Motor neuron (in vitro differentiated cells): Measurements from ENCODE around the gene PCDH8. TPM values are rescaled to one million over a fixed set of nuclear protein-coding genes. Genes with fewer than 3 reads are reported as not detected.

Source experiments
- ATAC-seq, 8 experiments: fragments of 200-7000 bp; cut with Tn5 transposase; replicated peaks in 6 of 8; 2 replicates each; pipeline ENCODE4 v1.8.0; 2021; ENCODE audit warnings: mild to moderate bottlenecking in 8 of 8, moderate library complexity in 8 of 8
- H3K27ac ChIP-seq, 2 donors: fragments of 250-450 bp; sonication (Bioruptor Pico); 2 replicates each; pipeline ENCODE4 v1.9.0; 2021; ENCODE audit warnings: antibody characterized with exemption in 2 of 2, mild to moderate bottlenecking in 2 of 2, moderate library complexity in 1 of 2
- H3K4me1 ChIP-seq, 2 donors: fragments of 250-450 bp; sonication (Bioruptor Pico); replicated peaks in 1 of 2; 2 replicates each; pipeline ENCODE4 v1.6.1; 2021; ENCODE audit warnings: antibody characterized with exemption in 2 of 2, mild to moderate bottlenecking in 2 of 2, moderate library complexity in 1 of 2
- H3K4me3 ChIP-seq, 5 donors: fragments of 250-450 bp; sonication (Bioruptor Pico); 2 replicates each; pipeline ENCODE4 v1.9.0; 2021; ENCODE audit warnings: antibody characterized with exemption in 5 of 5, mild to moderate bottlenecking in 5 of 5, moderate library complexity in 4 of 5
- WGBS, 10 experiments: fragments of 450-650 bp; shearing (Covaris generic); methylation state at CpG; one replicate each; pipeline ENCODE4 v1.0.0; 2022; 5-methylcytosine and 5-hydroxymethylcytosine counted together
- in situ Hi-C, 9 experiments: fragments of 400-800 bp; cut with MboI; loops; one replicate each; pipeline ENCODE4 v1.15.0; 2021; ENCODE audit warnings: low sequenced_read_pairs in 9 of 9, low pct_unique_long_range_greater_than_20kb in 2 of 9; ENCODE audit not compliant: unreplicated experiment in 9 of 9
- total RNA-seq, 8 experiments: library from RNA; unstranded; fragments of 300-600 nt; gene quantifications; 2 replicates each; pipeline versions ENCODE4 v1.2.3 to v1.2.4, GENCODE V29; 2022

The PCDH8 gene
- total RNA-seq, 8 experiments from 2014 or later, result 0.14 to 99.5 (median 27.3) TPM; not detected in 2

DNA sequence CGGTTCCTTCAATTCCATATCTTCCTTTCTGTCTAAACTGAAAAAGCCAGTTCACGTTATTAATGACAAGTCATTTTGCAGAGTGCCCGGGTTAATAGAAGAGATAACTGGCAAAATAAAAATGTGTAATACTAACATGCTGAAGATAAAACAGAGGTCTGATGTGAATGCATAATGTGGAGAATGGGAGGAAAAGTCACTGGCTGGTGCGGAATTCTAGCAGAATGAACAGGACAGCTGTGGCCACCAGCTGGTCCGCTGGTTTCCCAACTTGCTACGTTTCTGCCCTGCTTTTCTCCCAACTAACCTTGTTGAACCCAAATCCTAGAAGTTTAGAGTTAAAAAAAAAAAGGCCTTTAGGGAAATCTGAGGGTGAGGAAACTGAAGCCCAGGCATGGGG is 42.4 kb downstream of the PCDH8 start:
- ATAC-seq, result no peak
- Histone ChIP-seq H3K4me1 (no peaks in the 10 kb centered on the region), H3K4me3 (no peak overlapping the region), H3K27ac (no peak overlapping the region)
- in situ Hi-C loops, result no loop called here
- 54 to 100% (median 76%) methylated on average over 2 to 5 of the region's 6 CpGs; no CpG with 5 or more reads in 3 of the 10 experiments for WGBS, 10 experiments

GRCh38 chr13:52804202-52804641 is 44.2 kb downstream of the PCDH8 start:
- in situ Hi-C loops, result no loop called here
- Histone ChIP-seq H3K27ac (no peak overlapping the region), H3K4me3 (no peak overlapping the region), H3K4me1 (no peaks in the 10 kb centered on the region)
- ATAC-seq, result no peak
- WGBS, 10 experiments, result 0 to 90% (median 56%) methylated on average over 1 to 3 of the region's 3 CpGs; no CpG with 5 or more reads in 2 of the 10 experiments

GRCh38 chr13:52800856-52801255 is 47.6 kb downstream of the PCDH8 start:
- ATAC-seq, result no peak
- WGBS, 10 experiments, result 0 to 100% (median 77%) methylated on average over 1 to 5 of the region's 5 CpGs
- in situ Hi-C loops, result no loop called here
- H3K4me1 ChIP-seq, result peaks cover 0 to 8% of the 10 kb centered on the region in 2 donors
- H3K27ac ChIP-seq, result no peak overlapping the region
- H3K4me3 ChIP-seq, result no peak overlapping the region

DNA sequence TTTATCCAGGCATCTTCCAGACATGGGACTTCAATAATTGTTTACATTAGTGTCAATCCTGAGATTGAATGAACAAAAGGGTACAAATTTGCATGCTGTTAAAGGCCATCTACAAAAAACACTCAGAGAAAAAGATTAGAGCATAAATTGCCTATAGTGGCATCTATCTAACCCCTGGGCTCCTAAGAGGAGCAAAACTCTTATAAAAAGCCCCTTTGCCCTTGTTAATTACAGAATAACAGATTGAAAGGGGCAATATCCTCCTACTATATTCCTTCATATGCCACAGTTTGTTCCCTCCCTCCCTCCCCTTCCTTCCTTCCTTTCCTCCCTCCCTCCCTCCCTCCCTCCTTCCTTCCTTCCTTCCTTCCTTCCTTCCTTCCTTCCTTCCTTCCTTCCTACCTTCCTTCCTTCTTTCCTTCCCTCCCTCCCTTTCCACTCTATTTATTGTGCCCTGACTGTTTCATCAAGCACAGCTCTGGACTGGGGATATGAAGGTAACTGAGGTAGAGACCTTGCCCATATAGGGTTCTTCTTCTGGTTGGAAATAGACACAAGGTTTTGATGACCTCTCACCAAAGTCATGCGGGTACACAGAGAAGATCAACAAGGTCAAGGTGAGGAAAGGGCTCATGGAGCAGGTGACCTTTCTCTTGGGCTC is 49.5 kb downstream of the PCDH8 start:
- ATAC-seq, result no peak
- H3K27ac ChIP-seq, result no peak overlapping the region
- in situ Hi-C loops, result no loop called here
- peaks cover 5 to 8% of the 10 kb centered on the region in 2 donors for H3K4me1 ChIP-seq
- WGBS, 10 experiments, result 0% methylated on average over 1 of the region's 1 CpG; no CpG with 5 or more reads in 5 of the 10 experiments
- H3K4me3 ChIP-seq, result no peak overlapping the region

DNA sequence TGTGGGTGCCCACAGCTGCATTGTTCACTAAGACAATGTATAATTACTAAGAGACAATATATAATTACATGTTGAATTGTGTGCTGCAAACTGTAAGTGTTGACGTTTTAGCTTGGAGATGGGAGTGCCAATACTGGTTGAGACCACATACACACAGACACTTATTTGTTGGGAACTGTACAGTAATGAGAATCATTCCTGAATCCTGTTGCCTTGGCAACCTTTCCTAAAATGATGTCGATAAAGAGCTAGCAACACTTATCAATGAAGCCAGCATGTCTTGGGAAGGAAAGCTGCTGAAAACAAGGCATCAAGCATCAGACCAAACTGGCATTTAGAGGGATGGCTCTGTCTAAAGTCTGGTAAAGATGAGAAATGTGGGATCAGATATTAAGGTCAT is 51.3 kb downstream of the PCDH8 start:
- 0 to 100% (median 64%) methylated on average over 1 to 2 of the region's 2 CpGs; no CpG with 5 or more reads in 3 of the 10 experiments for WGBS, 10 experiments
- in situ Hi-C loops, result no loop called here
- H3K27ac ChIP-seq, result no peak overlapping the region
- peaks cover 6 to 8% of the 10 kb centered on the region in 2 donors for H3K4me1 ChIP-seq
- no peak overlapping the region for H3K4me3 ChIP-seq
- ATAC-seq, result peak in 5 of 8 experiments; percentile 26 to 67 (median 50)

GRCh38 chr13:52794589-52794988 is 53.9 kb downstream of the PCDH8 start:
- ATAC-seq, result no peak
- Histone ChIP-seq H3K4me1 (peaks cover 6 to 8% of the 10 kb centered on the region in 2 donors), H3K4me3 (no peak overlapping the region), H3K27ac (no peak overlapping the region)
- WGBS, 10 experiments, result 0 to 100% (median 90%) methylated on average over 1 to 7 of the region's 7 CpGs
- in situ Hi-C loops, result no loop called here

DNA sequence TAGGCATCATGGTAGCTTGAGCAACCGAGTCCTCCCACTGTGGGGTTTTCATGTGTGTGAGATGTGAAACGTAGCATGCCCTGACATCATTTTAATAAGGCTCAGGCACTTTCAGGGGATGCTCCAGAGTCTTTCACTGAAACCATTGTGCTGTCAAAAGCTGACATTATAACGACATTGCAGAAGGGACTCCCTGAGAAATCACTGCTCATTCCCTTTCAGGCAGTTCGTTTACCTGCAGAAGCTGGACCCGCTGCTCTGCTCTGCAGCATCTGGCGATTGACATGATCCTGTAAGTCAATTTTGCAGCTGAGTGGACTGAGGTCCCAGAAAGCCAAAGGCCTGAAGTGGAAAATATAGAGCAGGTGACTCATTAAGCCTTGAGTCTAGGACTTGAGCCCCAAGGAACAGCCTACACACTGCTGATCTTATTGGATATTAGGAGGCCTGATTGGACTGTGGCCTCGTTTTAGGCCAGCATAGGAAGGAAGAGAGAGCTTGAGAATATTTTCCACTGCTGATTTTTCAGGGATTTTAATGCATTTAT is 54.9 kb downstream of the PCDH8 start:
- Histone ChIP-seq H3K4me3 (no peak overlapping the region), H3K27ac (no peak overlapping the region), H3K4me1 (peaks cover 6 to 8% of the 10 kb centered on the region in 2 donors)
- WGBS, 10 experiments, result 3 to 92% (median 74%) methylated on average over 2 to 6 of the region's 7 CpGs
- ATAC-seq, result peak in 5 of 8 experiments; percentile 39 to 77 (median 59)
- in situ Hi-C loops, result no loop called here

Other genes starting within 250 kb of the PCDH8 start
- 10 to 100 TPM in 7 of 8 experiments, 1 to 10 TPM in 1; 8.1 to 28.4 (median 15.9) TPM for gene HNRNPA1L2, start 206.2 kb downstream of the PCDH8 start, total RNA-seq
- gene SUGT1, start 195.8 kb downstream of the PCDH8 start, total RNA-seq, result 10 to 100 TPM; 55.3 to 68.2 (median 62.3) TPM
- 1 to 10 TPM in 1 of 8 experiments, under 1 TPM in 6, not detected in 1; 0.27 to 1.0 (median 0.38) TPM for gene CNMD, start 108.8 kb downstream of the PCDH8 start, total RNA-seq
- gene OLFM4, start 180.2 kb upstream of the PCDH8 start, total RNA-seq, result under 1 TPM in 7 of 8 experiments, not detected in 1; 0.11 to 1.00 (median 0.17) TPM